Uterus (tissue), 2 donors: ENCODE results near the gene TULP3.

ENCODE experiments used
- POLR2A ChIP-seq, 2 donors: fragments of 450-650 bp; IDR thresholded peaks; one replicate each; pipeline ENCODE4 v1.6.1; 2016; ENCODE audit warnings: antibody characterized with exemption in 2 of 2, mild to moderate bottlenecking in 1 of 2, moderate library complexity in 1 of 2
- TF ChIP-seq, protein P1 (sequence below), 4 experiments: fragments of 200-600 bp in 2 of 4; fragments of 450-650 bp in 2 of 4; sonication (generic) in 2 of 4; IDR thresholded peaks; one replicate each; pipeline ENCODE4 v1.5.1; 2016 to 2019; ENCODE audit warnings: antibody characterized with exemption in 4 of 4, mild to moderate bottlenecking in 2 of 4, moderate library complexity in 1 of 4

DNA sequence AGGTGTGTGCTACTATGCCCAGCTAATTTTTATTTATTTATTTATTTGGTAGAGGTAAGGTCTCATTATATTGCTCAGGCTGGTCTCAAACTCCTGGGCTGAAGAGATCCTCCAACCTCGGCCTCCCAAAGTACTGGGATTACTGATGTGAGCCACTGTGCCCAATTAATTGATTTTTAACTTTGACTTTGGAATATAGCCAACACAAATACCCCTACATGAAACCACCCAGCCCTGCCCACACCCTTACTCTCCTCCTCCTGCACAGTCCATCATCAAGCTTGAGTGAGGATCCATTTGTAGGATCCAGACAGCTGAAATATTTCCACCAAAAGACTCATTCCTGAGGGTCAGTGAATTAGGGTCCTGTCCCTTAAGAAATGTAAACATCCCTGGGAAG lies 65.2 kb downstream of the TULP3 start:
- TF ChIP-seq, protein P1, sequence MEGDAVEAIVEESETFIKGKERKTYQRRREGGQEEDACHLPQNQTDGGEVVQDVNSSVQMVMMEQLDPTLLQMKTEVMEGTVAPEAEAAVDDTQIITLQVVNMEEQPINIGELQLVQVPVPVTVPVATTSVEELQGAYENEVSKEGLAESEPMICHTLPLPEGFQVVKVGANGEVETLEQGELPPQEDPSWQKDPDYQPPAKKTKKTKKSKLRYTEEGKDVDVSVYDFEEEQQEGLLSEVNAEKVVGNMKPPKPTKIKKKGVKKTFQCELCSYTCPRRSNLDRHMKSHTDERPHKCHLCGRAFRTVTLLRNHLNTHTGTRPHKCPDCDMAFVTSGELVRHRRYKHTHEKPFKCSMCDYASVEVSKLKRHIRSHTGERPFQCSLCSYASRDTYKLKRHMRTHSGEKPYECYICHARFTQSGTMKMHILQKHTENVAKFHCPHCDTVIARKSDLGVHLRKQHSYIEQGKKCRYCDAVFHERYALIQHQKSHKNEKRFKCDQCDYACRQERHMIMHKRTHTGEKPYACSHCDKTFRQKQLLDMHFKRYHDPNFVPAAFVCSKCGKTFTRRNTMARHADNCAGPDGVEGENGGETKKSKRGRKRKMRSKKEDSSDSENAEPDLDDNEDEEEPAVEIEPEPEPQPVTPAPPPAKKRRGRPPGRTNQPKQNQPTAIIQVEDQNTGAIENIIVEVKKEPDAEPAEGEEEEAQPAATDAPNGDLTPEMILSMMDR (IDR thresholded peaks at IDR 0.05), result no peak
- no peak for TF ChIP-seq POLR2A (IDR thresholded peaks at IDR 0.05)
